ENCODE data around the gene SDK1. TPM values are rescaled to one million over a fixed set of nuclear protein-coding genes. Genes with fewer than 3 reads are reported as not detected.
A peak's percentile ranks its signal among the peaks of the same experiment; 100 is the strongest.

The SDK1 gene
- total and polyA plus RNA-seq, 2 of the 8 experiments (the other 6 are each of a cell fraction or from before 2014, with no cell fraction given): 3.3 to 7.2 TPM

DNA sequence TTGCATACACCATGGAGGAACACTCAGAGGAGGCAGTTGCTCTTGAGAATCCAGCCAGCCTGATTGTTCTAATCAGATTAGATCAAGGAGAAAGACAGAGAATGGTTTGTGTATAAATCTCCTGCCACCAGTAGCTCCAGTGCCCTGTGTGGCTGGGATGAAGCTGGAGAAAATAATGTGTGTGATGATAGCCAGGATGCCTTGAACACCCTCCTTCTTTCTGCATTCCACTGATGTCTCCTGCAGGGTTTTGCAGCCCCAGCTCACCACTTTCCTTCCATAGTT lies 766.4 kb downstream of the SDK1 start (continued):
- no peak for TF ChIP-seq EGR1 (IDR thresholded peaks at IDR 0.05; ENCODE audit: borderline replicate concordance, low read depth, low read length)

DNA sequence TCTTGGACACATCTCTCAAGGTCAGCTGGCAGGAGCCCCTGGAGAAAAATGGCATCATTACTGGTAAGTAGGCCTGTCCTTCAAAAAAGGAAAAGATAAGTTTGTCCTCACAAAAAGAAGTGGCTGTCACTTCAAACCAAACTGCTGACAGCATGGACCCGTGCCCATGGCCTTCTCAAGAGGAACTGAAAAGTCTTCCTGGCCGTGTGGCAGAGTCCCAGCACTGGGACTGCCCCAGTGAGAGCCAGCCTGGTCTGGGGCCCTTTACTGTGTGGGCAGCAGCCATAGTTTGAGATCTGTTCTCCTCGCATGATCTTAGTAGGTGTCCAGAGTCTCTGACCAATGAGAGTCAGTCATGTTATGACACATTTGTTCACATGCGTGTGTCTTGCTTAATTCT lies 766.8 kb downstream of the SDK1 start:
- no peak overlapping the region for H3K18ac ChIP-seq (ENCODE audit: extremely low read depth, low read length)
- H2BK5ac ChIP-seq (ENCODE audit: low read depth, low read length): no peak overlapping the region
- H2BK12ac ChIP-seq (ENCODE audit: low read depth, low read length): no peak overlapping the region
- H3K79me2 ChIP-seq (ENCODE audit: control insufficient read depth in 1 of 2, insufficient read depth in 2 of 2, low read length in 2 of 2): no peaks in the 10 kb centered on the region
- H3K36me3 ChIP-seq (ENCODE audit: control insufficient read depth in 2 of 4, insufficient read depth in 4 of 4, low read length in 3 of 4): no peaks in the 10 kb centered on the region
- no peak overlapping the region for H3K4me3 ChIP-seq (ENCODE audit: extremely low read depth in 1 of 4, insufficient read depth in 2 of 4, low read depth in 3 of 4, low read length in 4 of 4)
- H3K23ac ChIP-seq (ENCODE audit: insufficient read length): no peak overlapping the region
- WGBS, 2 experiments (ENCODE audit: extremely low coverage in 1 of 2, insufficient coverage in 1 of 2, insufficient read length in 1 of 2, insufficient replicate concordance in 2 of 2, low coverage in 1 of 2, low lambda C conversion rate in 2 of 2, missing lambda C conversion rate in 1 of 2): 93% methylated on average over 4 of the region's 4 CpGs; no CpG with 5 or more reads in 1 of the 2 experiments
- FAIRE-seq: no peak
- no peaks in the 10 kb centered on the region; a peak in 1 of 7 replicates for H3K4me1 ChIP-seq (replicated peaks in 1 of 4; ENCODE audit: control insufficient read depth in 3 of 4, insufficient read depth in 4 of 4, low read length in 3 of 4)
- H2BK20ac ChIP-seq (ENCODE audit: low read length): no peak overlapping the region
- no peak overlapping the region for H2AK5ac ChIP-seq (ENCODE audit: low read depth, low read length)
- H3K56ac ChIP-seq (replicated peaks; ENCODE audit: insufficient read length, low read depth, low read length): no peak overlapping the region
- H3K4me2 ChIP-seq (ENCODE audit: insufficient read depth in 1 of 2, low read depth in 2 of 2, low read length in 2 of 2): no peak overlapping the region
- no peaks in the 10 kb centered on the region for H4K20me1 ChIP-seq (replicated peaks in 1 of 2; ENCODE audit: control insufficient read depth in 1 of 2, insufficient read depth in 2 of 2, low read length in 2 of 2)
- no peak overlapping the region for H2BK15ac ChIP-seq (ENCODE audit: low read length)
- no peak overlapping the region for H3K4ac ChIP-seq (replicated peaks; ENCODE audit: insufficient read length, low read depth, low read length)
- no peak overlapping the region for H4K5ac ChIP-seq (ENCODE audit: insufficient read length, low read depth, low read length)
- ChIA-PET POLR2A (ENCODE audit: partially characterized antibody) (no interaction called here), CTCF (ENCODE audit: partially characterized antibody) (no interaction called here)
- peak in 1 of 2 experiments; percentile 14 for DNase-seq (ENCODE audit: low read depth in 1 of 2, low spot score in 2 of 2)
- H4K8ac ChIP-seq (ENCODE audit: extremely low read depth, insufficient read depth, low read length): no peak overlapping the region
- H3K27ac ChIP-seq (ENCODE audit: low read depth, low read length): no peak overlapping the region
- no peaks in the 10 kb centered on the region for H3K23me2 ChIP-seq (ENCODE audit: low read depth, low read length)
- no peak overlapping the region for H3K14ac ChIP-seq (ENCODE audit: insufficient read length)
- H3K79me1 ChIP-seq (ENCODE audit: low read depth, low read length): no peaks in the 10 kb centered on the region
- H2AFZ ChIP-seq (ENCODE audit: low read length): no peak overlapping the region
- no peak overlapping the region for H3K9ac ChIP-seq (replicated peaks in 1 of 4; ENCODE audit: extremely low read depth in 1 of 4, low read depth in 3 of 4, low read length in 3 of 4)
- H4K91ac ChIP-seq (replicated peaks; ENCODE audit: insufficient read length, low read length): no peak overlapping the region
- no peak overlapping the region for H2BK120ac ChIP-seq (replicated peaks; ENCODE audit: low read depth, low read length)
- H3K27me3 ChIP-seq (replicated peaks in 1 of 4; ENCODE audit: control insufficient read depth in 3 of 4, extremely low read depth in 1 of 4, insufficient read depth in 3 of 4, low read length in 3 of 4): no peaks in the 10 kb centered on the region
- no peaks in the 10 kb centered on the region for H3K9me3 ChIP-seq (ENCODE audit: insufficient read depth in 2 of 2, low read depth in 1 of 2, low read length in 1 of 2)
- TF ChIP-seq, protein P1, sequence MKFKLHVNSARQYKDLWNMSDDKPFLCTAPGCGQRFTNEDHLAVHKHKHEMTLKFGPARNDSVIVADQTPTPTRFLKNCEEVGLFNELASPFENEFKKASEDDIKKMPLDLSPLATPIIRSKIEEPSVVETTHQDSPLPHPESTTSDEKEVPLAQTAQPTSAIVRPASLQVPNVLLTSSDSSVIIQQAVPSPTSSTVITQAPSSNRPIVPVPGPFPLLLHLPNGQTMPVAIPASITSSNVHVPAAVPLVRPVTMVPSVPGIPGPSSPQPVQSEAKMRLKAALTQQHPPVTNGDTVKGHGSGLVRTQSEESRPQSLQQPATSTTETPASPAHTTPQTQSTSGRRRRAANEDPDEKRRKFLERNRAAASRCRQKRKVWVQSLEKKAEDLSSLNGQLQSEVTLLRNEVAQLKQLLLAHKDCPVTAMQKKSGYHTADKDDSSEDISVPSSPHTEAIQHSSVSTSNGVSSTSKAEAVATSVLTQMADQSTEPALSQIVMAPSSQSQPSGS (IDR thresholded peaks at IDR 0.05; ENCODE audit: low read length): no peak
- no peak for TF ChIP-seq ASH2L (IDR thresholded peaks at IDR 0.05; ENCODE audit: low read length)
